Activated T-helper 1 cell treated with anti-CD3 and anti-CD28 coated beads, Interleukin-2, amount 50 U/mL, for 16 hours (primary cell): Measurements from ENCODE around the gene BRCA1.
"Not testable (repeated sequence)": the region's sequence is repeated elsewhere in the genome, so short reads cannot be mapped to it uniquely, and the experiment has no call there.

Source experiments
- DNase-seq, 2 donors: peaks; one replicate each; pipeline ENCODE4 v3.0.0-alpha.2; 2020; ENCODE audit warnings: low read depth in 1 of 2, low spot score in 1 of 2

Gene BRCA1

DNA sequence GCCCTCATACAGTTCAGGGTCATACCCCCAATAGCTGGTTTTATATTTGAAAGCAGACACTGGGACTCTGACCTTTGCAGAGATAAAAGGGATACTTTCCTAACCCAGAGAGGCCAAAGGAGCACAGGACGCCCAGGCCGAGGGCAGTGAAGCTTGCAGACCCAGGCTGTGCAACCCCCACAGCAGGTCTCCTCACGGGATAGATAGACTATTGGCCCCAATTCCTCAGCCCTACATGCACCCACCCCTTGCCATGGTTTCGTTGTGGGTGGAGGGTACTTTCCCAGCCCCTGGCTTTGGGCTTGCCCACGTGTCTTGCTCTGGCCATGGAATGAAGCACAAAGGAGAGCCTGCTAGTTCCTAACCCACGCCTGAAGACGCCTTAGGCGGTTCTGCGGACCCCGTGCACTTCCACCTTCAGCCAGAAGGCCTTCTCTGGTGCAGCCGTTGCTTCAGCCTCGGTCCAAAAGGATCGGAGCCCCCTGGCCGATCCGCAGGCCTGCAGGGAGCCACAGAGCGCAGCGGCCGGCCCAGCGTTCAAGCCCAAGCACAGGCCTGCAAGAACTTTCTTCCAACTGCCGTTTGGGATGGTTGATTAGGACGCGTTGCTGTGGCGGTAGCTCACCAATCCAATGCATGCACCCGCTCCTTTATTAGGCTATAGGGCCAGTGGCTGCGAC lies 9.8 kb upstream of the BRCA1 start:
- DNase-seq: no peak

DNA sequence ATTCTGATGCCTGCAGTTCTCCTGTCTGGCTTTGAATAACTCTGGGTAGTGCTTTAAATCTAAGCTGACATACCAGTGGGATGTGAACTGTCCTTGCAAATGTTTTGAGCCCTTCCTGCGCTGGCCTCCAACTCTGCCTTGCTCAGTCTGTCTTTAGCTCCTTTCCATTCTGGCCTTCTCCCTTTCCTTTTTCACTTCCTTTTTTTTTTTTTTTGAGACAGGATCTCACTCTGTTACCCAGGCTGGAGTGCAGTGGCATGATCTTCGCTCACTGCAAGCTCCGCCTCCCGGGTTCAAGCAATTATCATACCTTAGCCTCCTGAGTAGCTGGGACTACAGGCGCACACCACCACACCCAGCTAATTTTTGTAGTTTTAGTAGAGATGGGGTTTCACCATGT lies 8.3 kb upstream of the BRCA1 start:
- DNase-seq: not testable (repeated sequence)

DNA sequence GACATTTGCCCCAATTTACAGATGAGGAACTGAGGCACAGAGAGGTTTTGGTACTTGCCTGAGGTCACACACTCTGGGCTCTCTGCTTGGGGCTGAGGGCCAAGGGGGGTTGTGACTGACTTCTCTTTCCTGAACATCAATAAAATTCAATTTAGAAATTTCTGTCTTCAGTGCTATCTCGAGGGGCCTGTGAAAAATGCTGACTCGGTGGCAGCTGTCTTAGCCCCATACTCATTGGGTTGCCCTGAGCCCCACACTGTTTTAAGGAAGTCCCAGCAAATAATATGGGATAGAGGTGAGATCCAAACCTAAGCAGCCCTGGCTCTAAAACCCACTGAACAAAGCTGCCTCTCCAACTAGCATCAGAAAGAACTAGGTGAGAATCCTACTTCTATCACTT lies 7.0 kb upstream of the BRCA1 start:
- no peak for DNase-seq

DNA sequence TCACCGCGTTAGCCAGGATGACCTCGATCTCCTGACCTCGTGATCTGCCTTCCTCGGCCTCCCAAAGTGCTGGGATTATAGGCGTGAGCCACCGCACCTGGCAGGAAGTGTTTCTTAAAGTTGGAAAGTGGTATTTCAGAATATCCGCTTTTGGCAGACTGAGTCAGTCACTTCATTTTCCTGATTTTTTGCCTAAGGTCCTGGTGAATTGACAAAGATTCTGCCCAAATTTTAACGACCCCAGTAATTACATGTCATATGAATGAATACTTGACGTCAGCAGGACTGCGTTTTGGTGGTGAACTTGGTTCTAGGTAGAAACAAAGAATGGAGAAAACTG lies 4.5 kb upstream of the BRCA1 start:
- DNase-seq: no peak

DNA sequence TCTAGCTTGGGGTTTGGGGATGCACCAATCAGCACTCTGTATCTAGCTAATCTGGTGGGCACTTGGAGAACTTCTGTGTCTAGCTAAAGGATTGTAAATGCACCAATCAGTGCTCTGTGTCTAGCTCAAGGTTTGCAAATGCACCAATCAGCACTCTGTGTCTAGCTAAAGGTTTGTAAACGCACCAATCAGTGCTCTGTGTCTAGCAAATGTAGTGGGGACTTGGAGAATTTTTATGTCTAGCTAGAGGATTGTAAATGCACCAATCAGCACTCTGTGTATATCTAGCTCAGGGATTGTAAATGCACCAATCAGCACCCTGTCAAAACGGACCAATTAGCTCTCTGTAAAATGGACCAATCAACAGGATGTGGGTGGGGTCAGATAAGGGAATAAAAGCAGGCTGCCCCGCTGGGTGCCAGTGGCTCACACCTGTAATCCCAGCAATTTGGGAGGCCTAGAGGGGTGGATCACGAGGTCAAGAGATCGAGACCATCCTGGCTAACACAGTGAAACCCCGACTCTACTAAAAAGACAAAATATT lies 2.2 kb upstream of the BRCA1 start:
- not testable (repeated sequence) for DNase-seq

DNA sequence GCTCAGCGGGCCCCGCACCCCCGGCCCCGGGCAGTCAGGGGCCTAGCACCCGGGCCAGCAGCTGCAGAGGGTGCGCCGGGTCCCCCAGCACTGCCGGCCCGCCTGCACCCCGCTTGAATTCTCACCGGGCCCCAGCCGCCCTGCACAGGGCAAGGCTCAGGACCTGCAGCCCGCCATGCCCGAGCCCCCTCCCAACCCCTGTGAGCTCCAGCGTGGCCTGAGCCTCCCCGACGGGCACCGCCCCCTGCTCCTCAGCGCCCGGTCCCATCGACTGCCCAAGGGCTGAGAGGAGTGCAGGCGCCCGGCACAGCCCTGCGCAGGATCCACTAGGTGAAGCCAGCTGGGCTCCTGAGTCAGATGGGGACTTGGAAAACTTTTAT lies 1.7 kb upstream of the BRCA1 start:
- DNase-seq: no peak

DNA sequence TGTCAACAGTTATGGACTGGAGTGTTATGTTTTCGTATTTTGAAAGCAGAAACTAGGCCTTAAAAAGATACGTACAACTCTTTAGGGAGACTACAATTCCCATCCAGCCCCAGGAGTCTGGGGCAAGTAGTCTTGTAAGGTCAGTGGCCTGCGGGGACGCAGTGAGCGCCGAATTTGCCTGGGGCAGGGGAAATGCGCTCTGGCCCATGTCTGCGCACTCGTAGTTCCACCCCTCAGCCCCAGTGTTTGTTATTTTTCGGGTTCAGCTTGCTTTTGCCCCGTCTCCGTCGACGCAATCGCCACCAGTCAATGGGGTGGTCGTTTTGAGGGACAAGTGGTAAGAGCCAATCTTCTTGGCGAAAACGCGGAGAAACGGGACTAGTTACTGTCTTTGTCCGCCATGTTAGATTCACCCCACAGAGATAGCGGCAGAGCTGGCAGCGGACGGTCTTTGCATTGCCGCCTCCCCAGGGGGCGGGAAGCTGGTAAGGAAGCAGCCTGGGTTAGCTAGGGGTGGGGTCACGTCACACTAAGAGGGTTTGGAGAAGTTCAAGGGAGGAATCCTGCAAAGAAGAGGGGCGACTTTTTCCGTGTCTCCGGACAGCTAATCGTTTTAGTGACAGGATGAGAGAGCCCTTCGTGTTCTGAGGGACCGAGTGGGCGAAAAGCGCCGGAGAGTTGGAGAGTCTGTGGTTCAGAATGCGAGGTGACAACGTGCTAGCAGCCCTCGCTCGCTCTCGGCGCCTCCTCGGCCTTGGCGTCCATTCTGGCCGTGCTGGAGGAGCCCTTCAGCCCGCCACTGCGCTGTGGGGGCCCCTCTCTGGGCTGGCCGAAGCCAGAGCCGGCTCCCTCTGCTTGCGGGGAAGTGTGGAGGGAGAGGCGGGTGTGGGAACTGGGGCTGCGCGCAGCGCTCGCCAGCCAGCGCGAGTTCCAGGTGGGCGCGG lies 1.1 kb upstream of the BRCA1 start:
- DNase-seq: no peak

DNA sequence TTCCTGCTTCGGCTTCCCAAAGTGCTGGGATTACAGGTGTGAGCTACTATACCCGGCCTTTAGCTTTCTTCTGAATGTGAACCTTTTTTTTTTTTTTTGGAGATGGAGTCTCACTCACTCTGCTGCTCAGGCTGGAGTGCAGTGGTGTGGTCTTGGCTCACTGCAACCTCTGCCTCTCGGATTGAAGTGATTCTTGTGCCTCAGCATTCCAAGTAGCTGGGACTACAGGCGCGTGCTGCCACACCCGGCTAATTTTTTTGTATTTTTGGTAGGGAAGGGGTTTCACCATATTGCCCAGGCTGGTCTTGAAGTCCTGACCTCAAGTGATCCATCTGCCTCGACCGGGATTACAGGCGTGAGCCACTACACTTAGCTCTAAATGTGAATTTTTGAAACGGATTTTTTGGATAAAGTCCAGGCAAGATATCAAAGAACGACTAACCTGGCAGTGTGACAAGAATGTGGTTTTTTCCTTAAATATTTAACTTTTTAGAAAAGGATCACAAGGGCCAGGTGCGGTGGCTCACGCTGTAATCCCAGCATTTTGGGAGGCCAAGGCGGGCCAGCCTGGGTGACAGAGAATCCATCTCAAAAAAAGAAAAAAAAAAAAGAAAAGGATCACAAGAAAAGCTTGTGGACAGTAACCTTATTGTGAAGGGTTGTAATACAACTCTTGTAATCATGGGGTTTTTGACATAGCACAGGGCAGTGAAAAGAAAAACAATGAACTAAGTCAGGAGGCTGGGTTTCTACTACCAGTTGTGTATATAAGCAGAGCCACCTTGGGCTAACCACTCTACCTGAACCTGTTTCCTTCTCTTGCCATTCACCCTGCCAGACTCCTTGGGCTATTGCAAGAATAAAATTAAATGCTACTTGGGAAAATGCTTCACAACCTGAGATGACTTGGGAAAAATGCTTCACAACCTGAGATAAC lies 6.2 kb downstream of the BRCA1 start:
- DNase-seq: no peak

DNA sequence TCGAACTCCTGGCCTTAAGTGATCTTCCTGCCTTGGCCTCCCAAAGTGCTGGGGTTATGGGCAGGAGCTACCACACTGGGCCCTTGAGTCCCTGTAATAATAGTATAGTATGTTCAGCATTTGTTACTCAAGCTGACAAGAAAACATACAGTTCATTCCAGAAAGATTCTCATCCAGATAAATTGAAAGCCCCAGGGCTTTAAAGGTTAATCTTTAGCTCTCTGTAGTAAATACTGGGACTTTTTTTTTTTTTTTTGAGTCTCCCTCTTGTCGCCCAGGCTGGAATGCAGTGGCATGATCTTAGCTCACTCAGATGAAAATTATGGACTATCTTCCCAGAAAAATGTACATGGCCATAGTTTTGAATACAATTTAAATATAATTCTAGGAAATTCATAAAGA lies 11.0 kb downstream of the BRCA1 start:
- DNase-seq: no peak

DNA sequence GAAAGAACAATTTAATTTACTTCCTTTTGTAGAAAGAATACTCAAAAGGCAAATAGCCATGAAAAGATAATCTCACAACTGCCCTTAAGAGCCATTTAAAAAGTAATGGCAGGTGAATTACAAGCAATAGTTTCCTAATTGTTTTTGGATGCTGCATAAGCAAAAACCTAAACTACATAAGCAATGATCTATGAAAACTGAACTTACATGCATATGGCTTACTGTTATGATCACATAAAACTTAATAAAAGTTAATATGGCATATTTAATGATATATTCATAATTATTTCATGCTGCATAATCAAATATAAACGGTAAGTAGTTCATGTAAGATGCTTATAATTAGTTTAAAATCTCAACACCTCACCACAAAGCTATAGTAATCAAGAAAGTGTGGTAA lies 18.6 kb downstream of the BRCA1 start:
- no peak for DNase-seq

DNA sequence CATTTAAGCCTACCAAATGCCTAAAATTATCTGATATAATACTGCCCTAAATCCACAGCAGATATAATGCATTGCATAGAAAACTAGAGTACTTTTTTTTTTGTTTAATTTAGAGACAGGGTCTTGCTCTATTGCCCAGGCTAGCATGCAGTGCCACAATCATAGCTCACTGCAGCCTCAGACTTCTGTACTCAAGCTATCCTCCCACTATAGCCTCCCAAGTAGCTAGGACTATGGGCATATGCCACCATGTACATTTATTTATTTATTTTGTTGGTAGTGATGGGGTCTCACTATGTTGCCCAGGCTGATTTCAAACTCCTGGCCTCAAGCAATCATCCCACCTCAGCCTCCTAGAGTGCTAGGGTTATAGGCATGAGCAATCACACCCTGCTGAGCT lies 20.0 kb downstream of the BRCA1 start:
- no peak for DNase-seq

DNA sequence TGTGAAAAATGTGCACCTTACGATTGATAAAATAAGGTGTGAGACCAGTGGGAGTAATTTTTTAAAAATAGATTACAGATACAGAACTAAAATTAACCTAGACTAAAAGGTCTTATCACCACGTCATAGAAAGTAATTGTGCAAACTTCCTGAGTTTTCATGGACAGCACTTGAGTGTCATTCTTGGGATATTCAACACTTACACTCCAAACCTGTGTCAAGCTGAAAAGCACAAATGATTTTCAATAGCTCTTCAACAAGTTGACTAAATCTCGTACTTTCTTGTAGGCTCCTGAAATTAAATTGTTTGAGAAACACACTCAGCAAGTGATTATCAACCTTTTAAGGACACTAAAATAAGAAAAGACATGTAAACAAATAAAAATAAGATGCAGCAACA lies 20.5 kb downstream of the BRCA1 start:
- DNase-seq: no peak

DNA sequence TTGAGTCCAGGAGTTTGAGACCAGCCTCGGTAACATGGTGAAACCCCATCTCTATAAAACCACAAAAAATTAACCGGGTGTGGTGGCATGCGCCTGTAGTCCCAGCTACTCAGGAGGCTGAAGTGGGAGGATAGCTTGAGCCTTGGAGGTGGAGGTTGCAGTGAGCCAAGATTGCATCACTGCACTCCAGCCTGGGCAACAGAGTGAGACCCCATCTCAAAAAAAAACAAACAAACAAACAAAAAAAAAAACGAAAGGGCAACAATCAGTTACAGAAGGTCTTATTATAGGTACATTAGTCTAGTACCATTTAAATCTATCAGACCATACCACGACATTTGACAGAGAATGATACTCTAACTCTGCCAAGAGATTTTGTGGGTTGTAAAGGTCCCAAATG lies 29.8 kb downstream of the BRCA1 start:
- DNase-seq: not testable (repeated sequence)

DNA sequence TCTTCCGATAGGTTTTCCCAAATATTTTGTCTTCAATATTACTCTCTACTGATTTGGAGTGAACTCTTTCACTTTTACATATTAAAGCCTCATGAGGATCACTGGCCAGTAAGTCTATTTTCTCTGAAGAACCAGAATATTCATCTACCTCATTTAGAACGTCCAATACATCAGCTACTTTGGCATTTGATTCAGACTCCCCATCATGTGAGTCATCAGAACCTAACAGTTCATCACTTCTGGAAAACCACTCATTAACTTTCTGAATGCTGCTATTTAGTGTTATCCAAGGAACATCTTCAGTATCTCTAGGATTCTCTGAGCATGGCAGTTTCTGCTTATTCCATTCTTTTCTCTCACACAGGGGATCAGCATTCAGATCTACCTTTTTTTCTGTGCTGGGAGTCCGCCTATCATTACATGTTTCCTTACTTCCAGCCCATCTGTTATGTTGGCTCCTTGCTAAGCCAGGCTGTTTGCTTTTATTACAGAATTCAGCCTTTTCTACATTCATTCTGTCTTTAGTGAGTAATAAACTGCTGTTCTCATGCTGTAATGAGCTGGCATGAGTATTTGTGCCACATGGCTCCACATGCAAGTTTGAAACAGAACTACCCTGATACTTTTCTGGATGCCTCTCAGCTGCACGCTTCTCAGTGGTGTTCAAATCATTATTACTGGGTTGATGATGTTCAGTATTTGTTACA lies 30.9 kb downstream of the BRCA1 start:
- no peak for DNase-seq

DNA sequence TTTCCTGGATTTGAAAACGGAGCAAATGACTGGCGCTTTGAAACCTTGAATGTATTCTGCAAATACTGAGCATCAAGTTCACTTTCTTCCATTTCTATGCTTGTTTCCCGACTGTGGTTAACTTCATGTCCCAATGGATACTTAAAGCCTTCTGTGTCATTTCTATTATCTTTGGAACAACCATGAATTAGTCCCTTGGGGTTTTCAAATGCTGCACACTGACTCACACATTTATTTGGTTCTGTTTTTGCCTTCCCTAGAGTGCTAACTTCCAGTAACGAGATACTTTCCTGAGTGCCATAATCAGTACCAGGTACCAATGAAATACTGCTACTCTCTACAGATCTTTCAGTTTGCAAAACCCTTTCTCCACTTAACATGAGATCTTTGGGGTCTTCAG lies 32.3 kb downstream of the BRCA1 start:
- no peak for DNase-seq

DNA sequence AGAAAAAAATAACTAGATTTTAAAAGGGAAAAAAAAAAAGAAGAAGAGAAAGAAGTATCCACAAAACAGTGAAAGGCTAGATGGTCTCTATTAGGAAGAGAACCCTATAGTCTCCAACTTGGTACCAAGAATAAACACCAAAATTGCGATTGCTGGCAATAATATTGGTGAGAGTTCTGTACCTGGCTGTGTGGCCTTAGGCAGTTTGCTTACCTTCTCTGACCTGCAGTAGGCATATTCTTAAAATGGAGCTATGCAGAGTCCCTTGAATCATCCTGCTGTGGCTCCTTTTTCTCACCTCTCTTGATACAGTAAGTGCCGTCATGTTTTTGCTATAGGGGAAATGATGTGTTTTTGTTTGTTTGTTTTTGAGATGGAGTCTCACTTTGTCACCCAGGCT lies 35.1 kb downstream of the BRCA1 start:
- no peak for DNase-seq

DNA sequence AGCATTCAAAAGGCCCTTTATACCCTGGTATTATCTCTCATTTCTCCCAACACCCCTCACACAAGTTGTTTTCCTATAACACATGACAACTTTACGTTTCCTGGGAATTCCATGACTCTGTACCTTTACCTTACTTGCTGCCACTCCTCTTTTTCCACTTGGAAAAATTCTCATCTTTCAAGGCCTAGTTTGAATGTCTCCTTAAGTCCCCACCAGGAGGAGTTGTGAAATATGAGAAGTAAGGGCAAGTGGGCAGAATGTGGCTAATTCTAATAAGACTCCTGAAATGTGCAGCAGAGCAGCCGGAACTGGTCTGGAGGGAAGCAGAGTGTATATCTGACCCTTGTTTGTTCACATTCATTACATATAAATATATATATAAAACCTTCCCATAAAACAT lies 39.7 kb downstream of the BRCA1 start:
- DNase-seq: no peak

DNA sequence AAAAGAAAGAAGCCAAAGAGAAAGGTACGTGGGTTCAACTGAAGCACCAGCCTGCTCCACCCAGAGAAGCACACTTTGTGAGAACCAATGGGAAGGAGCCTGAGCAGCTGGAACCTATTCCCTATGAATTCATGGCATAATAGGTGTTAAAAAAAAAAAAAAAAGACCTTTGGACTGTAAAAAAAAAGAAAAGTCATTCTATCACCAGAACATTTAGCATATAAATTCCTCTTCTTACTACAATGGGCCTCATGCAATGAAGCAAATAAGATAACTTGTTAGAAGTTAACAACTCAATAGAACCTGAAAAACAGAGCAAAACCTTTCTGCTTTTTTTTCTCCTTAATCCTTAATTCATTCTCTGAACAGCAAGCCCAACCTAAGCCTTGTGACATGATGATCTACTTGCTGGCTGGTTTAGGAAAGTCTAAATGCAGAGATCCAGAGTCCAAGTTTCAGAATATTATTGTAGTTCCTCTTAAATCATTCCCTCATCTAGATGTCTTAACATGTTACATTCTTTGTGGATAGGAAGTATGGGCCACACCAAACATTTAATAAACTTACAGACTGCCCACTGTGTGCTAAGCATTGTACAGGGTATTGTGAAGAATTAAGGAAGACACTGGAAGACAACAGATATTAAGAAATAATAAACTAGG lies 45.4 kb downstream of the BRCA1 start:
- DNase-seq: no peak

DNA sequence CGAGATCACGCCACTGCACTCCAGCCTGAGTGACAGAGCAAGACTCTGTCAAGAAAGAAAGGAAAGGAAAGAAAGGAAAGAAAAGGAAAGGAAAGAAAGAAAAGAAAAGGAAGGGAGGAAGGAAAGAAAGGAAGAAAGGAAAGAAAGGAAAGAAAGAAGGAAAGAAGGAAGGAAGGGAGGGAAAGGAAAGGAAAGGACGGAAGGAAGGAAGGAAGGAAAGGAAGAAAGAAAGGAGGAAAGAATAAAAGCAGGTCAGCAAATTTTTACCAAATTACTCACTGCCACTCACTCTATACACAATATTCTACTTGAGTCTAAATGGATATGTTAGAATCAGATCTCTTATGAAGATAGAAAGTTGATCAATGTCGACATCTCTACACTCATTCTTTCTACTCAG lies 50.3 kb downstream of the BRCA1 start:
- no peak for DNase-seq

DNA sequence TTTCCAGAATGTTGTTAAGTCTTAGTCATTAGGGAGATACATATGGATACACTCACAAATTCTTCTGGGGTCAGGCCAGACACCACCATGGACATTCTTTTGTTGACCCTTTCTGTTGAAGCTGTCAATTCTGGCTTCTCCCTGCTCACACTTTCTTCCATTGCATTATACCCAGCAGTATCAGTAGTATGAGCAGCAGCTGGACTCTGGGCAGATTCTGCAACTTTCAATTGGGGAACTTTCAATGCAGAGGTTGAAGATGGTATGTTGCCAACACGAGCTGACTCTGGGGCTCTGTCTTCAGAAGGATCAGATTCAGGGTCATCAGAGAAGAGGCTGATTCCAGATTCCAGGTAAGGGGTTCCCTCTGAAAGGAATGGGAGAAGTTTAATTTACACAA lies 54.3 kb downstream of the BRCA1 start:
- no peak for DNase-seq
